Activated T-cell treated with anti-CD3 and anti-CD28 coated beads, Interleukin-2, amount 50 U/mL, for 4 hours (primary cell): ENCODE results near the gene SKAP1. TPM values are rescaled to one million over a fixed set of nuclear protein-coding genes. Genes with fewer than 3 reads are reported as not detected.
"Not testable (repeated sequence)": the region's sequence is repeated elsewhere in the genome, so short reads cannot be mapped to it uniquely, and the experiment has no call there.

Source experiments
- ATAC-seq, 2 donors: fragments of 200-7000 bp; cut with Tn5 transposase; one replicate each; pipeline ENCODE4 v1.10.0; 2021
- DNase-seq: peaks from one replicate; pipeline ENCODE4 v3.0.0-alpha.2; 2020
- H3K27me3 Mint-ChIP-seq: one replicate; pipeline ENCODE4 v1.8.0; 2021; ENCODE audit warnings: low read depth, mixed read lengths
- H3K36me3 Mint-ChIP-seq: one replicate; pipeline ENCODE4 v1.8.0; 2022; ENCODE audit warnings: mixed read lengths; ENCODE audit not compliant: insufficient read depth
- H3K4me1 Mint-ChIP-seq: one replicate; pipeline ENCODE4 v1.8.0; 2021; ENCODE audit warnings: low read depth, mixed read lengths
- H3K4me3 Mint-ChIP-seq: one replicate; pipeline ENCODE4 v1.8.0; 2021; ENCODE audit warnings: mild to moderate bottlenecking, moderate library complexity, mixed read lengths
- H3K9me3 Mint-ChIP-seq: one replicate; pipeline ENCODE4 v1.8.0; 2021; ENCODE audit warnings: mixed read lengths
- total RNA-seq, 3 donors: library from RNA; stranded (reverse); gene quantifications; one replicate each; pipeline ENCODE4 v1.2.1, GENCODE V29; 2021

SKAP1 gene
- total RNA-seq, 3 donors from 2014 or later = 25.8 to 33.9 (median 28.7) TPM

GRCh38 chr17:48195910-48196309, 234.1 kb downstream of the SKAP1 start:
- Mint-ChIP-seq H3K27me3 (no peaks in the 10 kb centered on the region), H3K4me1 (peaks cover 46% of the 10 kb centered on the region), H3K9me3 (no peaks in the 10 kb centered on the region), H3K36me3 (peaks cover 35% of the 10 kb centered on the region), H3K4me3 (no peak overlapping the region)
- DNase-seq (no peak), ATAC-seq (no peak)

GRCh38 chr17:48194097-48194550, 235.9 kb downstream of the SKAP1 start:
- no peaks in the 10 kb centered on the region for H3K27me3 Mint-ChIP-seq
- peaks cover 28% of the 10 kb centered on the region for H3K36me3 Mint-ChIP-seq
- H3K4me3 Mint-ChIP-seq = no peak overlapping the region
- H3K4me1 Mint-ChIP-seq = peaks cover 37% of the 10 kb centered on the region
- DNase-seq (no peak), ATAC-seq (peak; percentile 56 to 91)
- H3K9me3 Mint-ChIP-seq = no peaks in the 10 kb centered on the region

- ATAC-seq (no peak), DNase-seq (no peak)
- peaks cover 28% of the 10 kb centered on the region for H3K36me3 Mint-ChIP-seq
- H3K9me3 Mint-ChIP-seq = no peaks in the 10 kb centered on the region
- H3K27me3 Mint-ChIP-seq = no peaks in the 10 kb centered on the region
- peaks cover 32% of the 10 kb centered on the region for H3K4me1 Mint-ChIP-seq
- no peak overlapping the region for H3K4me3 Mint-ChIP-seq
Measured at GRCh38 chr17:48192321-48192731, 237.7 kb downstream of the SKAP1 start.

GRCh38 chr17:48191362-48191761, 238.7 kb downstream of the SKAP1 start:
- ATAC-seq (no peak), DNase-seq (no peak)
- no peaks in the 10 kb centered on the region for H3K9me3 Mint-ChIP-seq
- peaks cover 22% of the 10 kb centered on the region for H3K36me3 Mint-ChIP-seq
- H3K4me3 Mint-ChIP-seq = no peak overlapping the region
- peaks cover 28% of the 10 kb centered on the region for H3K4me1 Mint-ChIP-seq
- no peaks in the 10 kb centered on the region for H3K27me3 Mint-ChIP-seq

- Mint-ChIP-seq H3K9me3 (no peaks in the 10 kb centered on the region), H3K4me3 (no peak overlapping the region), H3K4me1 (peaks cover 25% of the 10 kb centered on the region), H3K36me3 (peaks cover 24% of the 10 kb centered on the region), H3K27me3 (no peaks in the 10 kb centered on the region)
- DNase-seq = no peak
- no peak for ATAC-seq
Measured at GRCh38 chr17:48190871-48191270, 239.1 kb downstream of the SKAP1 start.

GRCh38 chr17:48187872-48188608, 242.0 kb downstream of the SKAP1 start:
- Mint-ChIP-seq H3K4me1 (no peaks in the 10 kb centered on the region), H3K27me3 (no peaks in the 10 kb centered on the region), H3K36me3 (peaks cover 34% of the 10 kb centered on the region), H3K9me3 (no peaks in the 10 kb centered on the region), H3K4me3 (no peak overlapping the region)
- DNase-seq = no peak
- ATAC-seq = no peak

- H3K27me3 Mint-ChIP-seq, ATAC-seq, H3K4me3 Mint-ChIP-seq, DNase-seq, H3K4me1 Mint-ChIP-seq, H3K9me3 Mint-ChIP-seq: not testable (repeated sequence)
- H3K36me3 Mint-ChIP-seq = peaks cover 44% of the 10 kb centered on the region
Measured at GRCh38 chr17:48186317-48186716, 243.7 kb downstream of the SKAP1 start.

- DNase-seq (no peak), ATAC-seq (no peak)
- no peaks in the 10 kb centered on the region for H3K27me3 Mint-ChIP-seq
Measured at GRCh38 chr17:48184721-48185120, 245.3 kb downstream of the SKAP1 start.

GRCh38 chr17:48181653-48182052, 248.4 kb downstream of the SKAP1 start:
- no peaks in the 10 kb centered on the region for H3K27me3 Mint-ChIP-seq
- no peak overlapping the region for H3K4me3 Mint-ChIP-seq
- no peaks in the 10 kb centered on the region for H3K9me3 Mint-ChIP-seq
- peaks cover 62% of the 10 kb centered on the region for H3K36me3 Mint-ChIP-seq
- no peak for ATAC-seq
- DNase-seq = no peak
- H3K4me1 Mint-ChIP-seq = peaks cover 7% of the 10 kb centered on the region

More at GRCh38 chr17:48184721-48185120, 245.3 kb downstream of the SKAP1 start:
- Mint-ChIP-seq H3K4me3 (no peak overlapping the region), H3K4me1 (peaks cover 7% of the 10 kb centered on the region), H3K36me3 (peaks cover 57% of the 10 kb centered on the region), H3K9me3 (no peaks in the 10 kb centered on the region)

- Mint-ChIP-seq H3K9me3 (no peaks in the 10 kb centered on the region), H3K4me3 (no peak overlapping the region), H3K27me3 (no peaks in the 10 kb centered on the region), H3K36me3 (peaks cover 60% of the 10 kb centered on the region), H3K4me1 (peaks cover 9% of the 10 kb centered on the region)
- DNase-seq = no peak
- no peak for ATAC-seq
Measured at GRCh38 chr17:48180842-48181629, 249.0 kb downstream of the SKAP1 start.

GRCh38 chr17:48179071-48179945, 250.7 kb downstream of the SKAP1 start:
- no peaks in the 10 kb centered on the region for H3K27me3 Mint-ChIP-seq
- H3K36me3 Mint-ChIP-seq = peaks cover 48% of the 10 kb centered on the region
- H3K4me3 Mint-ChIP-seq = no peak overlapping the region
- ATAC-seq (no peak), DNase-seq (no peak)
- H3K9me3 Mint-ChIP-seq = no peaks in the 10 kb centered on the region
- H3K4me1 Mint-ChIP-seq = peaks cover 13% of the 10 kb centered on the region

- no peaks in the 10 kb centered on the region for H3K9me3 Mint-ChIP-seq
- no peak overlapping the region for H3K4me3 Mint-ChIP-seq
- peaks cover 45% of the 10 kb centered on the region for H3K36me3 Mint-ChIP-seq
- ATAC-seq = no peak
- H3K4me1 Mint-ChIP-seq = peaks cover 23% of the 10 kb centered on the region
- H3K27me3 Mint-ChIP-seq = no peaks in the 10 kb centered on the region
- no peak for DNase-seq
Measured at GRCh38 chr17:48178317-48178716, 251.7 kb downstream of the SKAP1 start.

- DNase-seq (no peak), ATAC-seq (no peak)
Measured at GRCh38 chr17:48177816-48178215, 252.2 kb downstream of the SKAP1 start.

GRCh38 chr17:48176471-48176855, 253.6 kb downstream of the SKAP1 start:
- DNase-seq = no peak
- Mint-ChIP-seq H3K27me3 (no peaks in the 10 kb centered on the region), H3K4me3 (no peak overlapping the region), H3K36me3 (peaks cover 36% of the 10 kb centered on the region), H3K4me1 (peaks cover 28% of the 10 kb centered on the region), H3K9me3 (no peaks in the 10 kb centered on the region)
- ATAC-seq = no peak

More at GRCh38 chr17:48177816-48178215, 252.2 kb downstream of the SKAP1 start:
- no peak overlapping the region for H3K4me3 Mint-ChIP-seq
- no peaks in the 10 kb centered on the region for H3K9me3 Mint-ChIP-seq
- H3K4me1 Mint-ChIP-seq = peaks cover 28% of the 10 kb centered on the region
- H3K27me3 Mint-ChIP-seq = no peaks in the 10 kb centered on the region
- H3K36me3 Mint-ChIP-seq = peaks cover 44% of the 10 kb centered on the region
